HFFc6 (cell line): ENCODE data around the gene KNCN. TPM values are rescaled to one million over a fixed set of nuclear protein-coding genes. Genes with fewer than 3 reads are reported as not detected.

Source experiments
- DNase-seq: peaks from one replicate; pipeline ENCODE4 v3.0.0-alpha.2; 2018
- H3K27ac Mint-ChIP-seq: 2 replicates; pipeline ENCODE4 v1.8.0; 2020; ENCODE audit warnings: mild to moderate bottlenecking, mixed read lengths
- H3K27me3 Mint-ChIP-seq: 2 replicates; pipeline ENCODE4 v1.8.0; 2021; ENCODE audit warnings: mild to moderate bottlenecking, moderate library complexity, mixed read lengths; ENCODE audit not compliant: insufficient read depth
- H3K36me3 Mint-ChIP-seq: 2 replicates; pipeline ENCODE4 v1.8.0; 2021; ENCODE audit warnings: low read depth, mixed read lengths
- H3K4me1 Mint-ChIP-seq: 2 replicates; pipeline ENCODE4 v1.8.0; 2020; ENCODE audit warnings: low read depth, mixed read lengths
- H3K4me3 Mint-ChIP-seq: 2 replicates; pipeline ENCODE4 v1.8.0; 2020; ENCODE audit warnings: mild to moderate bottlenecking, moderate library complexity, mixed read lengths
- H3K9me3 Mint-ChIP-seq: 2 replicates; pipeline ENCODE4 v1.8.0; 2020; ENCODE audit warnings: mild to moderate bottlenecking, mixed read lengths
- total RNA-seq, 6 experiments: library from RNA; stranded (reverse); fragmentation: NEBNext Ultra II Directional; extraction: Animal tissue kit (Norgen Biotek cat#: 25700); gene quantifications; 2 replicates in 1 of 6; 3 replicates in 5 of 6; pipeline ENCODE4 v1.2.3, GENCODE V29; 2021
- TF ChIP-seq, protein P1 (sequence below): fragments of 200-600 bp; sonication (generic); IDR thresholded peaks from 2 replicates; pipeline ENCODE4 v1.5.0; 2021; ENCODE audit warnings: antibody characterized with exemption, mild to moderate bottlenecking

The KNCN gene
- total RNA-seq, 6 experiments from 2014 or later = not detected

GRCh38 chr1:46569116-46569515, 17.7 kb upstream of the KNCN start:
- peaks cover 28% of the 10 kb centered on the region for H3K36me3 Mint-ChIP-seq
- H3K27me3 Mint-ChIP-seq = no peaks in the 10 kb centered on the region
- no peak overlapping the region for H3K27ac Mint-ChIP-seq
- DNase-seq = no peak
- TF ChIP-seq, protein P1, sequence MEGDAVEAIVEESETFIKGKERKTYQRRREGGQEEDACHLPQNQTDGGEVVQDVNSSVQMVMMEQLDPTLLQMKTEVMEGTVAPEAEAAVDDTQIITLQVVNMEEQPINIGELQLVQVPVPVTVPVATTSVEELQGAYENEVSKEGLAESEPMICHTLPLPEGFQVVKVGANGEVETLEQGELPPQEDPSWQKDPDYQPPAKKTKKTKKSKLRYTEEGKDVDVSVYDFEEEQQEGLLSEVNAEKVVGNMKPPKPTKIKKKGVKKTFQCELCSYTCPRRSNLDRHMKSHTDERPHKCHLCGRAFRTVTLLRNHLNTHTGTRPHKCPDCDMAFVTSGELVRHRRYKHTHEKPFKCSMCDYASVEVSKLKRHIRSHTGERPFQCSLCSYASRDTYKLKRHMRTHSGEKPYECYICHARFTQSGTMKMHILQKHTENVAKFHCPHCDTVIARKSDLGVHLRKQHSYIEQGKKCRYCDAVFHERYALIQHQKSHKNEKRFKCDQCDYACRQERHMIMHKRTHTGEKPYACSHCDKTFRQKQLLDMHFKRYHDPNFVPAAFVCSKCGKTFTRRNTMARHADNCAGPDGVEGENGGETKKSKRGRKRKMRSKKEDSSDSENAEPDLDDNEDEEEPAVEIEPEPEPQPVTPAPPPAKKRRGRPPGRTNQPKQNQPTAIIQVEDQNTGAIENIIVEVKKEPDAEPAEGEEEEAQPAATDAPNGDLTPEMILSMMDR = no peak
- H3K4me3 Mint-ChIP-seq = no peak overlapping the region
- H3K9me3 Mint-ChIP-seq = no peaks in the 10 kb centered on the region
- peaks cover 14% of the 10 kb centered on the region for H3K4me1 Mint-ChIP-seq

GRCh38 chr1:46568461-46568891, 17.0 kb upstream of the KNCN start:
- DNase-seq = no peak
- peaks cover 28% of the 10 kb centered on the region for H3K36me3 Mint-ChIP-seq

GRCh38 chr1:46563341-46563740, 11.9 kb upstream of the KNCN start:
- DNase-seq = no peak
- H3K36me3 Mint-ChIP-seq = peaks cover 28% of the 10 kb centered on the region
- no peaks in the 10 kb centered on the region for H3K27me3 Mint-ChIP-seq
- no peak overlapping the region for H3K27ac Mint-ChIP-seq
- TF ChIP-seq, protein P1 = no peak
- H3K4me3 Mint-ChIP-seq = no peak overlapping the region
- peaks cover 6% of the 10 kb centered on the region for H3K4me1 Mint-ChIP-seq
- no peaks in the 10 kb centered on the region for H3K9me3 Mint-ChIP-seq

More at GRCh38 chr1:46568461-46568891, 17.0 kb upstream of the KNCN start:
- Mint-ChIP-seq H3K27ac (peak overlapping the region; percentile 16; the same call in 1 of the 2 replicates), H3K9me3 (no peaks in the 10 kb centered on the region), H3K27me3 (no peaks in the 10 kb centered on the region), H3K4me3 (no peak overlapping the region), H3K4me1 (peaks cover 14% of the 10 kb centered on the region)
- TF ChIP-seq, protein P1 = no peak

GRCh38 chr1:46562498-46562897, 11.1 kb upstream of the KNCN start:
- Mint-ChIP-seq H3K27me3 (no peaks in the 10 kb centered on the region), H3K4me1 (no peaks in the 10 kb centered on the region), H3K4me3 (no peak overlapping the region), H3K27ac (no peak overlapping the region), H3K36me3 (peaks cover 29% of the 10 kb centered on the region), H3K9me3 (no peaks in the 10 kb centered on the region)
- DNase-seq = no peak
- TF ChIP-seq, protein P1 = no peak

GRCh38 chr1:46558966-46559365, 7.5 kb upstream of the KNCN start:
- H3K36me3 Mint-ChIP-seq = peaks cover 6% of the 10 kb centered on the region
- no peak overlapping the region for H3K27ac Mint-ChIP-seq
- no peaks in the 10 kb centered on the region for H3K4me1 Mint-ChIP-seq
- no peak for DNase-seq
- H3K27me3 Mint-ChIP-seq = no peaks in the 10 kb centered on the region
- H3K4me3 Mint-ChIP-seq = no peak overlapping the region
- TF ChIP-seq, protein P1 = no peak
- H3K9me3 Mint-ChIP-seq = no peaks in the 10 kb centered on the region
